Mammary epithelial cell (primary cell): ENCODE results near the gene DGKG.

Source experiments
- EZH2 ChIP-seq: IDR thresholded peaks from 2 replicates; pipeline ENCODE4 v1.6.1; 2012; ENCODE audit warnings: low read length, inconsistent platforms, borderline replicate concordance
- TF ChIP-seq, protein P1 (sequence below), 2 donors: IDR thresholded peaks in 1 of 2; conservative IDR thresholded peaks in 1 of 2; 2 replicates each; pipeline ENCODE4 v1.5.1; 2011 to 2012; ENCODE audit warnings: inconsistent platforms in 2 of 2, low read length in 2 of 2, mild to moderate bottlenecking in 2 of 2, control low read depth in 1 of 2, low read depth in 1 of 2; ENCODE audit not compliant: insufficient read depth in 1 of 2; ENCODE audit errors: extremely low read depth in 1 of 2

DNA sequence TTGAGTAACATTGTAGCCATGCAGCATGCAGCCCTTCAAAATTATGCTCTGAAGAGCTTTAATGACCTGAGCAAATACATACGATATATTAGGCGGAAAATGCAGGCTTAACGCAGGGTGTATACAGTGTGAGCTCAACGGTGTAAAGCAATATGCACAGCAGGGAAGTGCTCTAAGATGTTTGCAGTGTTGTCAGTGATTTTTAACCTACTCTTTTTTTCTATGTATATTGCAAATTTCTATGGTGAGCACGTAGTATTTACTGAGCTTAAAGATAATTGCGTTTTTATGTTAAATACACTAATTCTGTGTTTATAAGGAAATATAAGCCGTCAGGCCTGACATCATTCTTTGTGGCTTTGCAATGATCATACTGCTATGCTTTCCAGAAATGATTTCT, 42.1 kb downstream of the DGKG start:
- TF ChIP-seq, protein P1, sequence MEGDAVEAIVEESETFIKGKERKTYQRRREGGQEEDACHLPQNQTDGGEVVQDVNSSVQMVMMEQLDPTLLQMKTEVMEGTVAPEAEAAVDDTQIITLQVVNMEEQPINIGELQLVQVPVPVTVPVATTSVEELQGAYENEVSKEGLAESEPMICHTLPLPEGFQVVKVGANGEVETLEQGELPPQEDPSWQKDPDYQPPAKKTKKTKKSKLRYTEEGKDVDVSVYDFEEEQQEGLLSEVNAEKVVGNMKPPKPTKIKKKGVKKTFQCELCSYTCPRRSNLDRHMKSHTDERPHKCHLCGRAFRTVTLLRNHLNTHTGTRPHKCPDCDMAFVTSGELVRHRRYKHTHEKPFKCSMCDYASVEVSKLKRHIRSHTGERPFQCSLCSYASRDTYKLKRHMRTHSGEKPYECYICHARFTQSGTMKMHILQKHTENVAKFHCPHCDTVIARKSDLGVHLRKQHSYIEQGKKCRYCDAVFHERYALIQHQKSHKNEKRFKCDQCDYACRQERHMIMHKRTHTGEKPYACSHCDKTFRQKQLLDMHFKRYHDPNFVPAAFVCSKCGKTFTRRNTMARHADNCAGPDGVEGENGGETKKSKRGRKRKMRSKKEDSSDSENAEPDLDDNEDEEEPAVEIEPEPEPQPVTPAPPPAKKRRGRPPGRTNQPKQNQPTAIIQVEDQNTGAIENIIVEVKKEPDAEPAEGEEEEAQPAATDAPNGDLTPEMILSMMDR (conservative IDR thresholded peaks at IDR 0.05 in 1 of 2, IDR thresholded peaks at IDR 0.05 in 1 of 2; ENCODE audit: extremely low read depth in 1 of 2, insufficient read depth in 1 of 2, low read depth in 1 of 2, low read length in 2 of 2) = no peak
- no peak for TF ChIP-seq EZH2
